ENCODE measurements around the gene LAD1. TPM values are rescaled to one million over a fixed set of nuclear protein-coding genes. Genes with fewer than 3 reads are reported as not detected.

LAD1 gene
- total RNA-seq, 2 donors from 2014 or later: not detected

DNA sequence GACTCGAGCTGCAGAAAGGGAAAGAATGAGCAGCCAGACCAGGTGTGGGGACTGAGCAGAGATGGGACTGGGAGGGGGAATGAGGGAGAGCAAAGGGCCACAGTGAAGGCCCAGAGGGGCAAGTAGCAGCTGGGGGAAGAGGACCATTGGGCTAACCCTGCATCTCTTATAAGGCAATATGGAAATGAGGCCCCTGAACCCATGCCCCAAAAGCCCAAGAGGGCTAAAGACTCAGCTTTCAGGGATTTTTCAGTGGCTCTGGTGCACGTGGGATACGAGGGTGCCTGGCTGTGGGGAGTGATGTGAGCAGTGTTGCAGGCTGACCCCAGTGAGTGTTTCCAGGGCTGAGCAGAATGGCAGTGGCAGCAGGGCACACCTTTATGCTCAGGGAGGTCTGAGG, 22.9 kb upstream of the LAD1 start:
- DNase-seq (ENCODE audit: low spot score in 2 of 2): no peak
- Mint-ChIP-seq H3K27ac (no peak overlapping the region), H3K36me3 (no peaks in the 10 kb centered on the region), H3K9me3 (no peaks in the 10 kb centered on the region)
- no peak for ATAC-seq

DNA sequence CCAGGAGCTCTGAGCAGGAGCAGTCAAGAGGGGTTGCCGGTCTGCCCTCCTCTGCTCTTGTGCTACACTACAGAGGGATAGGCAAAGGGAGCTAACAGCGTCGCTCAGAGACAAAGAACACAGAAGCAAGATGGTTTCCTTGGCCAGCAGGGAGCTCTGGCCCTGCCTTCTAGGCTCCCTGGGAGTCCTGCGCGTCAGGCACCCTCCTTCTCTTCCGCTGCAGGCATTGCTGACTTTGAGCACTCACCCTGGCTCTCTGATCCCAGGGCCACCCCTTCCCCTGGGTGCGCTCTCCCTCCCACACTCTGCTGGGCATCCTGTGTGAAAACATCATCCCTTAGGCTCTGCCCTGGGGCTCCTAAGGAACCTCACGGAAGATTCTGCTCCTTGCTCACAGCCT, 21.9 kb upstream of the LAD1 start:
- DNase-seq (ENCODE audit: low spot score in 2 of 2): no peak
- ATAC-seq: no peak
- Mint-ChIP-seq H3K27ac (no peak overlapping the region), H3K9me3 (no peaks in the 10 kb centered on the region), H3K36me3 (no peaks in the 10 kb centered on the region)

DNA sequence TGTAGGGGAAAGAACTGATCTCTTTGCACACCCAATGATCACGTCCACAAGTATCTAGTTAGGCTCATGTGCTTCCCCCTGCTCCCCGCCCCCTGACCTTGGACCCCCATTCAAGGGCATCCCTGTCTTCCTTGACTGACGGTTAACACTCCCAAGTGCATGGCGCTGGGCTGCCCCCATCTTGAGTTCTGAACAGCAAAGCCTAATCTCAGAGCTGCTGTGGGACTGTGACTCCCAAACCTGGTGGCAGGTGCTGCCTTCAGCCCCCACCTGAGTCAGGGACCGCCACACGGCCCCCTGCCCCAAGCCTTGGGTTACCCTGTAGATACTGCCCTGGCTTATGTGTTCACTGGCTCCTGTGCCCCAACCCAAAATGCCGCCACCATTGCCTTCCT, 21.5 kb upstream of the LAD1 start:
- no peak overlapping the region for H3K27ac Mint-ChIP-seq
- DNase-seq (ENCODE audit: low spot score in 2 of 2) (no peak), ATAC-seq (no peak)
- no peaks in the 10 kb centered on the region for H3K9me3 Mint-ChIP-seq
- H3K36me3 Mint-ChIP-seq: no peaks in the 10 kb centered on the region

DNA sequence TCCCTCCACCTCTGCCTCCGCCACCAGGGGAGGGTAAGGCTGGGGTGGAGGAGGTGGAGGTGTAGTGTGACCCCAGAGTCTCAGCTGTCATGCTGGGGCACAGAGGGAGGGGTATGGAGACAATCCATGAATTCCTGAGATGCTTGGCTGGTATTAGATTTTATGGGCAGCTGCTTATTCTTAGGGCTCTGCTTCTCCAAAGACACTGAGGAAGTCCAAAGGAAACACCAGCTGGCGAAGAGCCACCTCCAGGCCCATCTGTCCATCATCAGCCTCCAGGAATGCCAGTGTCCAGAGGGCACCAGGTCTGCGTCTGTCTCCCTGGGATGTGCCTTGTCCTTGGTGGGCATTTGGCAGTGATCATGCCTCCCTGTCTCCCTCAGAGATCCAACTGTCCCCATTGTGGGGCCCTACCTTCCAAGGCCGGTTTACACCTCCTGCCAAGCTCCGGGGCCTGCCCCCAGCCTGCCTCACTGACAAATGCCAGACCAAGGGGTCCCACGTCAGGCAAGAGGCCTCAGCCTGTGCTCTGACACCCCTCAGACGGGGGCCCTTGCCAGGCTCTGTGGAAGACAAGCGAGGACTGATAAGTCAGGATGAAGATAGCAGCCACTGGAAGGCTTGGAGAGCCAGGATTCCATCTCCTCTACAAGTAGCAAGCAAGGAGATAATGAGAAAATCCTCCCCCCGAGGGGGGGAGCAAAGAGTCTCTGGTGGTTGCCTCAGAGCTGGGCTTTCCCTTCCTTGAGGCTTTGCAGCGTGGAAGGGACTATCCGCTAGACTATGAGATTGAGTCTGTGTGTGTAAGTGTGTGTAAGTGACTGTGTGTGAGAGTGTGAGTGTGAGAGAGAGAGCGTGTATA, 20.9 kb upstream of the LAD1 start:
- H3K27ac Mint-ChIP-seq: no peak overlapping the region
- H3K9me3 Mint-ChIP-seq: no peaks in the 10 kb centered on the region
- no peak for ATAC-seq
- no peaks in the 10 kb centered on the region for H3K36me3 Mint-ChIP-seq
- no peak for DNase-seq (ENCODE audit: low spot score in 2 of 2)

DNA sequence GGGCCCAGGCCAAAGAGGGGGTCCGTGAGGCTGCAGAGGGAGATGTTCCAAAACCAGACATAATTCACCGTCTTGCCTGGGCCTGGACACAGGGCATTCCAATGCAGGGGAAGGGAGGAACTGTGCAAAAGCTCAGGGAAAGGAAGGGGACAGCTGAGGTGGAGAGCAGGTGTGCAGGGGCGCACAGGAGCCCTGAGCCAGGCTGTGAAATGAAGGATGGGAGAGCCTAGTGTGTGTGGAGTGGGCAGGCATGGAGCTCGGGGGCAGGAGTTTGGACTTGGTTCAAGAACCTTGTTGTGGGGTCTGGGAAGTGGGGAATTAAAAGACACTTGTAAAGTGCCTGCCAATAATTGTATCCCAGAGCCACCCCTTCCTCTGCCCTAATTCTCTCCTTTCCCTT, 20.1 kb upstream of the LAD1 start:
- H3K27ac Mint-ChIP-seq: no peak overlapping the region

DNA sequence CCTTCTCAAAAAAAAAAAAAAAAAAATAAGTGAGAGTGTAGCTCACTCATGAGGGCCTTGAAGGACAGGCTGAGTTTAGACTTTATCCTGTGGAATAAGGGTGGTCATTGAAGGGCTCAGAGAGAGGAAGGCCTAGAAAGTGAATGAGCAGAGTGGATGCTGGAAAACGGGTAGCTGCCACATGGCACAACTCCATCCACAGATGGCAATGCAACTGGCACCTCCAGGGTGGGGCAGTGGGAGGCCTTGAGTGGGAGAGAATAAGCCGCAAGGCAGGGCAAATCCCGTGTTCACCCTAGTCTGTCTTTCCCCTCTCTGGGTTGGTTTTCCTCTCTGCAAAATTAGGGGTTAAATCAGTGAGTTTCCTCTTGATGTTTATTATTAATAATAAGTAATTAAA, 19.3 kb upstream of the LAD1 start:
- Mint-ChIP-seq H3K36me3 (no peaks in the 10 kb centered on the region), H3K9me3 (no peaks in the 10 kb centered on the region), H3K27ac (no peak overlapping the region)
- no peak for ATAC-seq
- no peak for DNase-seq (ENCODE audit: low spot score in 2 of 2)

More for the DNA sequence above, 20.1 kb upstream of the LAD1 start:
- ATAC-seq: no peak
- Mint-ChIP-seq H3K36me3 (no peaks in the 10 kb centered on the region), H3K9me3 (no peaks in the 10 kb centered on the region)
- no peak for DNase-seq (ENCODE audit: low spot score in 2 of 2)

DNA sequence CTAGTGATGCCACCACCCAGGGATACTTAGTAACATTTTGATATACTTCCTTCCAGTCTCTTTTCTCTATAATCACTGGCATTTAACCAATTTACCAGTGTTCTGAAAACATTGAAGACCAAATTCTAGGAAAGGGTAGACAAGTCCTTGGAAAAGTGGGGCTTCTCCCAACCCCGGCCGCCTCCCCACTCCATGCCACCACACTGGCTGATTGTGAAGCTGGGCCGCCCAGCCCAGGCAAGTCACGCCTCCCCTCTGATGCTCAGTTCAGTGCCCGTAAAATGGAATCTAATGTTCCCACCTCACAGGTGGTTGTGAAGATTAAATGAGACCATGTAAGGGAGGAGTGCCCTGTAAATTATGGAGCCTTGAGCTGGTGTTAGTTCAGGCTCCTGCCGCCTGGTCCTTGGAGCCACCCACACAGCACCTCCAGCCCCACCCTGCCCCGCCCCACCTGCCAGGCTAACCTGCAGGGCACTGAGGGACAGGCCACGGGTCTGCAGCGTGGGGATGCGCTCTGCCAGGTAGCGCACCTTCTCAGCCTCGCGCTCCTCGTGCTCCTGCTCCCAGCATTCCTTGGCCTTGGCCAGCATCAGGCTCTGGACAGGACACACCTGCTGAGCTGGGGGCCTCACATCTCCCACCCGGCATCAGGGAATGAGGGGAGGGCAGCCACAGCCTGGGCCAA, 15.1 kb upstream of the LAD1 start:
- H3K9me3 Mint-ChIP-seq: no peaks in the 10 kb centered on the region
- no peaks in the 10 kb centered on the region for H3K36me3 Mint-ChIP-seq
- DNase-seq (ENCODE audit: low spot score in 2 of 2) (no peak), ATAC-seq (no peak)
- H3K27ac Mint-ChIP-seq: no peak overlapping the region

DNA sequence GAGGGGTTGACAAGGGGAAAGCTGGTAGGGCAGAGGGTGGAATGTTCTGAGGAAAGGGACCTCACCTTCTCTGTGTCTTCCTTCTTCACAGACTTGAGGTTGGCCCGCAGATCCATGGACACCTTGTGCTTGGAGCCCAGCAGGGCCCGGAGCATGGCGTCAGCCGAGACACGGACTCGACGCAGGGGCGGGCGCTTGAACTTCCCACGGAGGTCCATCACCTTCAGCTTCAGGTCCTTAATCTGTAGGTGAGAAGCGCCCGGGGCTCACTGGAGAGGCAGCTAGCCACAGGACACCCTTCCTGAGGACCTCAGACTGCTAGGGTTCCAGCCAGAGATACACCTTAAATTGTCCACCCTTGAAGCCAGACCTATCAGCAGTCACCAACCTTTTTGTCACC, 12.2 kb upstream of the LAD1 start:
- DNase-seq (ENCODE audit: low spot score in 2 of 2) (no peak), ATAC-seq (no peak)
- no peaks in the 10 kb centered on the region for H3K36me3 Mint-ChIP-seq
- H3K27ac Mint-ChIP-seq: no peak overlapping the region
- H3K9me3 Mint-ChIP-seq: no peaks in the 10 kb centered on the region

DNA sequence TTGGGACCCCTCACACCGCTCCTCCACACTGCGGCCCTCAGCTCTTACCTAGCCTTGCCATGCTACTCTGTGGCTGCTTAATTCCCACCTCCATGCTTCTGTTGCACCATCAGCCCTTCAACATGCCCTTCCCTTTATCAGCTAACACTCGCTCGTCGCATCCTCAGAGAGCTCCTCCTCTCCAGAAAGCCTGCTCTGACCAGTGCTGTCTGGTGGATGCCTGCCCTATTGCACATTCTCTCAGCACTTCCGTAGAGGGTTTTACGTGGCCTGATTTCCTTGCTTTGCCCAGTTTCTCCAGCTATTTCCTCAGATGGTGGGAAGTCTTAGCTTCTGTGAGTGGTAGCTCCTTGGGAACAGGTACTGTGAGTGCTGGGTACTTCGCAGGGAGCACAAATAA, 10.3 kb upstream of the LAD1 start:
- ATAC-seq (no peak), DNase-seq (ENCODE audit: low spot score in 2 of 2) (no peak)
- Mint-ChIP-seq H3K9me3 (no peaks in the 10 kb centered on the region), H3K27ac (no peak overlapping the region), H3K36me3 (no peaks in the 10 kb centered on the region)

DNA sequence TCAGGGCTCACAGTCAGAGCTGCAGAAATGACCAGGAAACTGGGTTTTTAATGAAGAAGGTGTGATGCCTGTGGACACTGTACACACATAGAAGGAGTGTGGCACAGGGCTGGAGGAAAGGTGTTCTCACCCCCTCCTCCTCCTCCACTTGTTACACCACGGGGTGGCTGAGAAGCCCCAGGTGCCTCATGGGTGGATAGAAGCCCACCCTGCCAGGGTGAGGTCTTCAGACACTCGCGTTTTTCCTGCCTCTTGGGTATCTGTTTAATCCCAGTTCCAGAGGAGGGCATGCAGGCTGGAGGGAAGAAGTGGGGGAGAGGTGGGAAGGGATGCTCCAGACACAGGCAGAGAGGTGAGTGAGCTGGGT, 9.7 kb upstream of the LAD1 start:
- H3K27ac Mint-ChIP-seq: no peak overlapping the region
- DNase-seq (ENCODE audit: low spot score in 2 of 2): no peak
- ATAC-seq: no peak
- no peaks in the 10 kb centered on the region for H3K9me3 Mint-ChIP-seq
- no peaks in the 10 kb centered on the region for H3K36me3 Mint-ChIP-seq

DNA sequence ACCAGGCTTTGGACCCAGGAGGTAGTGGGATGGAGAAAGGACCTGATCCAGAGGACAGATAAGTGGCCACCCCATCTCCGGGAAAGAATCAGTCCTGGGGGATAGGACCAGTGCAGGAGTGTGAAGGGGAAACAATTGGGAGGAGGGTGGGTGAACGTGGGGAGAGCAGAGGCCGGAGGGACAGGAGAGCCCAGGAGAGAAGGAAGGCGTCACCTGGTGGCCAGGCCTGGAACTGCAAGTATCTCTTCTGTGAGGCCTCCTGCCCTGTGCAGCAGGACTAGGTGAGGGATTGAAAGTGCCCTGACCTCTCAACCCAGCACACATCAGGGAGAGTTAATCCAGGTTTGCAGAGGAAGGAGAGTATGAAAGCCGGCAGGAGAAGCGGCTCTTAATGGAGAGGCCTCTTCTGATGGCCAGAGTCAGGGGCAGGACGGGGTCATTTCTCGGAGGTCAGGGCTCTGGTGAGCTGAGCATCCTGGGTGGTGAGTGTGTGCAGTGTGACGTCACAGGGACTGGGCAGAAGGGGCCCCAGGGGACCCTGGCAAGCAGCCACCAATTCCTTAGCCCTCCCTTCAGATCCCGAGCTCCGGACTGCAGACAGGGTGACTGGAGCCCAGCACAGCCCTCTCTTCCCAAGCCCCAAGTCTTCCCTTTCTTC, 9.2 kb upstream of the LAD1 start:
- peak; percentile 69 to 83 for DNase-seq (ENCODE audit: low spot score in 2 of 2)
- Mint-ChIP-seq H3K36me3 (no peaks in the 10 kb centered on the region), H3K27ac (no peak overlapping the region), H3K9me3 (no peaks in the 10 kb centered on the region)
- ATAC-seq: peak; percentile 64 to 79

DNA sequence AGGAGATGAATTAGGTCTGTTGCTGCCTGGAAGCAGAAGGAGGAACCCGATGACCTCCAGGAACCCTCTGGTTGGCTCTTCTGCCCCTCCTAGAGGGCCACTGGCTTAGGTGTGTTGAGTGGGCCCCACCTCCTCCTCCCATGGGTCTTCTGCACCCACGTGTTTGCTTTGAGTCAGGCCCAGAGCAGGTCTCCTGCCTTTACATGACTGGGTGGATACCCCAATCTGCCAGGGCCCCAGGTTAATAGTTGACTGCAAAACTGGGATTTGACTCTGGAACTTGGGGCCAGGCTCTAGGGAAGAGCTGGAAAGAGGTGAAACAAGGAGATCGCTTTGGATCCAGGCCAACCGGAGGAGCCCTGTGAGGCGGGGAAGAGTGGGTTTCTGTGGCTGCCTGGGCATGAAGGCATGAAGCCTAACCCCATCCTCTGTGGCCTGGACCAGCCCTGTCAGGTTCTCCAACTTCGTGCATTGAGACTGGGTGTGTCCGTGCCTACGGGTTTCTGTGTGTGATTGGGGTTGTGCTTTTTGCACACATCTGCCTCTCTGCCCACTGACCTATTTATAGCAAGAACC, 7.8 kb upstream of the LAD1 start:
- Mint-ChIP-seq H3K36me3 (no peaks in the 10 kb centered on the region), H3K9me3 (no peaks in the 10 kb centered on the region), H3K27ac (peak overlapping the region in 1 of 2 donors; percentile 7)
- no peak for ATAC-seq
- no peak for DNase-seq (ENCODE audit: low spot score in 2 of 2)

DNA sequence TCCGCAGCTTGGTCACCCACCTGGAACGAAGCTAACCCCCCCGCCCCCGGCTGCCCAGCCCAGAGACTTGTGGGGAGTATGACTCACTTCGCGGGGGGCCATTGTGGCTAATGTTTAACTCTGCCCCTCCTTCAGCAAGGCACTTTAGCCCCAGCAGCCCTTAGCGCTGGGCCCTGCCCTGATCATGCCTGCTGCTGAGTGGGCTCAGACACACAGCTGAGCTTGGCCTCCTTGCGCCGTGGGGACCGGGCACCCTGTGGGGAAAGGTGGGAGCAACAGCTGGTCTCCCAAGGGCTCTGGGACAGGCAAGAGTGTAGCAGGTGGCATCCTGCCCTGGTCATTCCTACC, 6.3 kb upstream of the LAD1 start:
- Mint-ChIP-seq H3K27ac (no peak overlapping the region), H3K36me3 (no peaks in the 10 kb centered on the region), H3K9me3 (no peaks in the 10 kb centered on the region)
- no peak for ATAC-seq
- no peak for DNase-seq (ENCODE audit: low spot score in 2 of 2)

DNA sequence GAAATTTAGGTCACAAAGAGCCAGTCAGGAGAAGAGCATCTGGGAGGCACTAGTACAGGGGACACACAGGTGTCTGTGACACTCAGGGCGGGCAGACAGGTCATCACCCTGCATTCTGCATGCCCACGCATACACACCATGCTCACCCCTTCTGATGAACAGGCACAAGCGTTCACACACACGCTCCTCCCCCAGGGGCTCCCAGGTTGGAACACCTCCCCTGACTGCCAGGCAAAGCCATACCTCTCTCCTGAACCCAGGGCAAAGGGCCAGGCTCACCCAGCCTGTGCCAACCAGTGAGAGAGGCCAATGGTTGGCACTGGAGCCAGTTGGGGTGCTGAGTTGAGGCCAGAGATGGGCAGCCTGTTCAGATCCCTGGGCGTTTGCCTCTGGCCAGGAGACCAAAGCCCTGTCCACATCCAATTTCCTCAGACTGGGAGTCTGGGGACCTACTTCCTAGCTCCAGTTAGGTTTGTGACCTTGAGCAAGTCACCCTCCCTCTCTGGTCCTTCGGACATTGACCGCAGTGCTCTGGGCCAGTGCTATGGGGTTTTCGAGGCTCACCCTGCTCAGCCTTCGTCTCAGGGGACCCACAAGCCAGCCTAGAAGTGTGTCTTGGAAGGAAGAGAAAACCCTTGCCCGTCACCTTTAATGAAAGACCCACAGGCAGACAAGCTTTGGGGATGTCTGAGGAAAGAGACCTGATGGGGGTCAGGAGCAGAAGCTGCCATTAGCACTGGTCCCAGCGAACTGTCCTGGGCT, 5.8 kb upstream of the LAD1 start:
- no peaks in the 10 kb centered on the region for H3K36me3 Mint-ChIP-seq
- no peaks in the 10 kb centered on the region for H3K9me3 Mint-ChIP-seq
- no peak overlapping the region for H3K27ac Mint-ChIP-seq
- ATAC-seq (no peak), DNase-seq (ENCODE audit: low spot score in 2 of 2) (no peak)

DNA sequence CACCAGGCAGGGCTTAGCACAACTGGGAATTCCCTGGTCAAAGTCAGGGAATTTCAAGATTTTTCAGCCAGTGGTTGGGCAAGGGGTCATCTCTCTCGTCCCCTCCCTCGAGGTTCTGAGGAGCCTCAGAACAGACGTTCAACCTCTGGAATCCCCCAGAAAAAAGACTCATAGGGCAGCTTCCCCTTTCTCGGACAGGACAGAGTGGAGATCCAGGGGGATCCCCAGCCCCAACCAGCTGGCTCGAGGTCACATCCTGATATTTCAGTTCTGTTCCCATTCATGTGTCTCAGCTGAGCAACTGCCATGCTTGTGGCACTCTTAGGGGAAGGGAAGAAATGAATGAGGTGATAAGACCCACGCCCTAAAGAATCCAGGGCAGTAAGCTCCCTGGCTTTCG, 4.9 kb upstream of the LAD1 start:
- Mint-ChIP-seq H3K27ac (no peak overlapping the region), H3K36me3 (no peaks in the 10 kb centered on the region), H3K9me3 (no peaks in the 10 kb centered on the region)

DNA sequence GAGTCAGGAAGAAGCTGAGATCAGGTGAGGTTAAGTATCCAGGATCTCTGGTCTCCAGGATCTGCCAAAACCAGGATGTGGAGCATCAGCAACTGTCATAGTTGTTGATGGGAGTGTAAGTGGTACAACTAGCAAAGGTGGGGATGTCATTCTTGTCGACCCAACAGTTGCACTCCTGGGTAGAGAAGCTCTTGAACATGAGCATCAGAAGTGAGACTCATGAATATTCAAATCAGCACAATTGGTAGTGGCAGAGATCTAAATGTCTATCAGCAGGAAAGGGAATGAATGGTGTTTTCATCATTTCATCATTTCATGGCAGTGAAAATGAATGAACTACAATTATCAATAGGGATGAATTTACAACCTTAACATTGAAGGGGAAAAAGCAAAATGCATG, 4.2 kb upstream of the LAD1 start:
- no peak for ATAC-seq
- DNase-seq (ENCODE audit: low spot score in 2 of 2): no peak
- H3K36me3 Mint-ChIP-seq: no peaks in the 10 kb centered on the region
- H3K27ac Mint-ChIP-seq: no peak overlapping the region
- no peaks in the 10 kb centered on the region for H3K9me3 Mint-ChIP-seq

More for the DNA sequence above, 4.9 kb upstream of the LAD1 start:
- ATAC-seq: no peak
- DNase-seq (ENCODE audit: low spot score in 2 of 2): no peak

DNA sequence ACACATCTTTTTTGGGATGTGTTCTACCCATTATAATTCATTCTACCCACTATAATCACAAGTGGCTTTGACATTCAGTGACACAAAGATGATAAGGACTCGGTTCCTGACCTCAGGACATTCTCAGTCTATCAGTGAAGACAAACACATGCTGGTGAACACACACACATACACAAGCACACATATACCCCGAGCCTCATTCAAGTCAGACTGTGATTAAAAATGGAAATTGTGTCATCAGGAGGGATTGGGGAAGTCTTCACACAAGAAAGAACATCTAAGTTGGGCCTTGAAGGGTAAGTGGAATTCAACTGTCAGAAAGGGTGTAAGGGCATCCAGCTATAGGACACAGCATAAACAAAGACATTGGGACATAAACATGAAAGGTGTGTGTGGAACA, 2.6 kb upstream of the LAD1 start:
- H3K27ac Mint-ChIP-seq: no peak overlapping the region
- ATAC-seq (no peak), DNase-seq (ENCODE audit: low spot score in 2 of 2) (no peak)
- no peaks in the 10 kb centered on the region for H3K36me3 Mint-ChIP-seq
- no peaks in the 10 kb centered on the region for H3K9me3 Mint-ChIP-seq

Data from activated naive CD4-positive, alpha-beta T cell treated with anti-CD3 and anti-CD28 coated beads, Interleukin-2, amount 50 U/mL, for 72 hours (primary cell).